ENCODE data around the gene RAN. TPM values are rescaled to one million over a fixed set of nuclear protein-coding genes. Genes with fewer than 3 reads are reported as not detected.
A peak's percentile ranks its signal among the peaks of the same experiment; 100 is the strongest.

Gene RAN
- total RNA-seq, 1 donor from 2014 or later: 685 TPM

DNA sequence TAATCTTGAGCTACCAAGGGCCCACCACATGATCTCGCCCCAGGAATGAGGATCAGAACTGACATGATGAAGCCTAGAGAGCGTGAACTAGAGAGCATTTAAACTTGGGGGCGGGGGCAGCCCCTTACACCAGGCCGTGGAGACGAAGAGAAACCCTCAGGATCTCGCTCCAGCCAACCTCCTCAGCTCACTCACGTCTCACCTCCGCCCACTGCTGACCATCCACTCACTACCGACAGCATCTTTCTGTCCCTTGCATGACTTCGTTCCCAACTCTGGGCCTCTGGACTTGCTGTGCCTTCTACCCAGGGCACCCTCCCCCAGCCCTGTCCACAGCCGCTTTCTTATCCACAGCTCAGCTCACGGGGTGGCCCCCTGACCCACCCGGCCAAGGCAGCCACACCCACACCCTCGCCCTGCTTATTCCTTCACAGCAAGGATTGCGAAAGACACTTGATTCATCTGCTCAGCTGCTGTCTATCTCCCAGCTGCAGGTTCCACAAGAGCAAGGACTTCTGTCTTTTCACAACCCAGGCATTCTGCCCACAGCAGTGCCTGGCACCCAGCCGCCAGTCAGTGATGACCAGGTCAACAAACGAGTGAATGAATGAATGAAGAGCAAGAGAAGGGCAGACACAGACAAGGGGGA, 39.2 kb upstream of the RAN start:
- no peak for TF ChIP-seq CTCF (IDR thresholded peaks at IDR 0.05; ENCODE audit: unreplicated experiment)
- no peak for DNase-seq (ENCODE audit: low spot score)
- Mint-ChIP-seq H3K9me3 (ENCODE audit: unreplicated experiment) (no peaks in the 10 kb centered on the region), H3K4me1 (ENCODE audit: unreplicated experiment) (no peaks in the 10 kb centered on the region), H3K27ac (ENCODE audit: unreplicated experiment) (no peak overlapping the region), H3K4me3 (ENCODE audit: unreplicated experiment) (no peak overlapping the region), H3K27me3 (ENCODE audit: unreplicated experiment) (no peaks in the 10 kb centered on the region), H3K36me3 (ENCODE audit: low read depth, unreplicated experiment) (no peaks in the 10 kb centered on the region)

- H3K27me3 Mint-ChIP-seq (ENCODE audit: unreplicated experiment): peaks cover 4% of the 10 kb centered on the region
- H3K4me3 Mint-ChIP-seq (ENCODE audit: unreplicated experiment): no peak overlapping the region
- H3K4me1 Mint-ChIP-seq (ENCODE audit: unreplicated experiment): peaks cover 6% of the 10 kb centered on the region
- TF ChIP-seq CTCF (IDR thresholded peaks at IDR 0.05; ENCODE audit: unreplicated experiment): no peak
- no peak for DNase-seq (ENCODE audit: low spot score)
- H3K27ac Mint-ChIP-seq (ENCODE audit: unreplicated experiment): no peak overlapping the region
- H3K9me3 Mint-ChIP-seq (ENCODE audit: unreplicated experiment): no peaks in the 10 kb centered on the region
- H3K36me3 Mint-ChIP-seq (ENCODE audit: low read depth, unreplicated experiment): peaks cover 6% of the 10 kb centered on the region
These were observed 36.9 kb upstream of the RAN start for GRCh38 chr12:130835011-130835410.

DNA sequence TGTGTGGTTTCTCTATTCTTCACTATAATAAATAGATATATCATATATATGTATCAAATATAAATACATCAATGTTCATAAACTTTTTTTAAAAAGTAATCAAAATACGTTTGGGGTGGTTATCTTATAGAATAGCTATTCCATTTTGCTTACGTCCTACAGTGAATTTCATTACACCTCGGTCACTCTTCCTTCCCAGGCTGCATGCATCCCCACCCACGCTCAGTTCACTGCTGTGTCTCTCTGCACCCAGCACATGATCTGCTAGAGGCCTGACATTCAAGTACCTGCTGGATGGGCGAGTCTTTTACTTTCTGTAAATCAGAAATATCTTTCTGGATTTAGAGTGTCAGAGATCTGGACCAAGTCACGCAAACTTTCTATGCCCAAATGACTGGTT, 36.4 kb upstream of the RAN start:
- Mint-ChIP-seq H3K36me3 (ENCODE audit: low read depth, unreplicated experiment) (peaks cover 6% of the 10 kb centered on the region), H3K27ac (ENCODE audit: unreplicated experiment) (no peak overlapping the region), H3K9me3 (ENCODE audit: unreplicated experiment) (no peaks in the 10 kb centered on the region), H3K27me3 (ENCODE audit: unreplicated experiment) (peaks cover 4% of the 10 kb centered on the region), H3K4me1 (ENCODE audit: unreplicated experiment) (peaks cover 6% of the 10 kb centered on the region), H3K4me3 (ENCODE audit: unreplicated experiment) (no peak overlapping the region)
- no peak for DNase-seq (ENCODE audit: low spot score)
- TF ChIP-seq CTCF (IDR thresholded peaks at IDR 0.05; ENCODE audit: unreplicated experiment): no peak

- Mint-ChIP-seq H3K27ac (ENCODE audit: unreplicated experiment) (peak overlapping the region; percentile 42), H3K4me3 (ENCODE audit: unreplicated experiment) (peak overlapping the region; percentile 92), H3K27me3 (ENCODE audit: unreplicated experiment) (peaks cover 4% of the 10 kb centered on the region), H3K9me3 (ENCODE audit: unreplicated experiment) (no peaks in the 10 kb centered on the region), H3K4me1 (ENCODE audit: unreplicated experiment) (peaks cover 6% of the 10 kb centered on the region), H3K36me3 (ENCODE audit: low read depth, unreplicated experiment) (peaks cover 6% of the 10 kb centered on the region)
- no peak for TF ChIP-seq CTCF (IDR thresholded peaks at IDR 0.05; ENCODE audit: unreplicated experiment)
- DNase-seq (ENCODE audit: low spot score): peak; percentile 39
These were observed 33.4 kb upstream of the RAN start for GRCh38 chr12:130838284-130838950.
